ENCODE measurements around the gene TRIOBP. TPM values are rescaled to one million over a fixed set of nuclear protein-coding genes. Genes with fewer than 3 reads are reported as not detected.

TRIOBP gene
- total and polyA plus RNA-seq, 7 experiments from 2014 or later, result 6.7 to 43.0 (median 22.9) TPM

GRCh38 chr22:37819105-37819433 lies 122.2 kb downstream of the TRIOBP start:
- H3K27ac Mint-ChIP-seq, result no peak overlapping the region
- H3K4me3 Mint-ChIP-seq, result peak overlapping the region; percentile 40 to 74 (median 68)
- no peak overlapping the region for H3K27ac ChIP-seq (ENCODE audit: low read depth, low read length)
- peak overlapping the region; percentile 61 for H3K4me3 ChIP-seq (ENCODE audit: low read length)
- no peaks in the 10 kb centered on the region for H3K9me3 Mint-ChIP-seq
- H3K4me1 ChIP-seq (ENCODE audit: control insufficient read depth in 2 of 2, insufficient read depth in 2 of 2, low read length in 2 of 2), result peaks cover 10% of the 10 kb centered on the region in 2 donors
- no peaks in the 10 kb centered on the region for H3K36me3 ChIP-seq (ENCODE audit: control insufficient read depth in 2 of 3, insufficient read depth in 3 of 3, low read length in 3 of 3)
- H3K27me3 ChIP-seq (ENCODE audit: control insufficient read depth in 2 of 2, insufficient read depth in 2 of 2, low read length in 2 of 2), result no peaks in the 10 kb centered on the region
- peaks cover 0 to 16% (median 11%) of the 10 kb centered on the region in 7 donors for H3K4me1 Mint-ChIP-seq
- H3K36me3 Mint-ChIP-seq, result peaks cover 0 to 4% (median 0%) of the 10 kb centered on the region in 5 donors
- intact Hi-C loops (cut with micrococcal nuclease), result no loop called here
- H3K9me3 ChIP-seq (ENCODE audit: control insufficient read depth in 2 of 3, low read length in 3 of 3), result no peaks in the 10 kb centered on the region
- ATAC-seq, result no peak
- H3K27me3 Mint-ChIP-seq, result peaks cover 12 to 42% (median 27%) of the 10 kb centered on the region in 5 donors
- ChIA-PET POLR2A (interaction anchor here (0.5 to 1.5 kb wide), 5 partner anchors 13 to 182 kb away, joined by 3 to 6 read pairs (median 3); partner anchors contain the start of gene ANKRD54), CTCF (interaction anchor here (1.1 to 8.0 kb wide), 6 partner anchors 16 to 176 kb away, joined by 3 to 94 read pairs (median 8); no protein-coding TSS in a partner anchor)
- no peak for DNase-seq

- intact Hi-C loops (cut with micrococcal nuclease), result no loop called here
- H3K27me3 Mint-ChIP-seq, result peaks cover 12 to 46% (median 27%) of the 10 kb centered on the region in 5 donors
- no peak for ATAC-seq
- no peaks in the 10 kb centered on the region for H3K9me3 ChIP-seq (ENCODE audit: control insufficient read depth in 2 of 3, low read length in 3 of 3)
- no peak overlapping the region for H3K27ac ChIP-seq (ENCODE audit: low read depth, low read length)
- no peak overlapping the region for H3K4me3 ChIP-seq (ENCODE audit: low read length)
- peak overlapping the region in 1 of 9 donors; percentile 11 for H3K27ac Mint-ChIP-seq
- no peaks in the 10 kb centered on the region for H3K36me3 ChIP-seq (ENCODE audit: control insufficient read depth in 2 of 3, insufficient read depth in 3 of 3, low read length in 3 of 3)
- POLR2A ChIA-PET, result interaction anchor here (1.1 kb wide), 1 partner anchor 42 kb away, joined by 3 read pairs; no protein-coding TSS in a partner anchor
- peaks cover 0 to 16% (median 11%) of the 10 kb centered on the region in 7 donors for H3K4me1 Mint-ChIP-seq
- DNase-seq, result no peak
- CTCF ChIA-PET, result interaction anchor here (0.7 to 8.0 kb wide), 3 partner anchors 43 to 145 kb away, joined by 3 to 94 read pairs (median 9); no protein-coding TSS in a partner anchor
- H3K4me3 Mint-ChIP-seq, result peak overlapping the region in 2 of 10 donors; percentile 23 to 57
- no peaks in the 10 kb centered on the region for H3K9me3 Mint-ChIP-seq
- H3K27me3 ChIP-seq (ENCODE audit: control insufficient read depth in 2 of 2, insufficient read depth in 2 of 2, low read length in 2 of 2), result no peaks in the 10 kb centered on the region
- peaks cover 10% of the 10 kb centered on the region in 2 donors for H3K4me1 ChIP-seq (ENCODE audit: control insufficient read depth in 2 of 2, insufficient read depth in 2 of 2, low read length in 2 of 2)
- H3K36me3 Mint-ChIP-seq, result peaks cover 0 to 4% (median 0%) of the 10 kb centered on the region in 5 donors
Observed at GRCh38 chr22:37820350-37820749, 123.5 kb downstream of the TRIOBP start.

GRCh38 chr22:37822079-37822833 lies 125.4 kb downstream of the TRIOBP start:
- H3K4me1 ChIP-seq (ENCODE audit: control insufficient read depth in 2 of 2, insufficient read depth in 2 of 2, low read length in 2 of 2), result peaks cover 10% of the 10 kb centered on the region in 2 donors
- H3K27me3 ChIP-seq (ENCODE audit: control insufficient read depth in 2 of 2, insufficient read depth in 2 of 2, low read length in 2 of 2), result no peaks in the 10 kb centered on the region
- no peaks in the 10 kb centered on the region for H3K9me3 Mint-ChIP-seq
- intact Hi-C loops (cut with micrococcal nuclease), result no loop called here
- ChIA-PET POLR2A (interaction anchor here (0.6 kb wide), 1 partner anchor 15 kb away, joined by 3 read pairs; no protein-coding TSS in a partner anchor), CTCF (no interaction called here)
- DNase-seq, result no peak
- H3K27ac ChIP-seq (ENCODE audit: low read depth, low read length), result no peak overlapping the region
- H3K36me3 Mint-ChIP-seq, result peaks cover 0 to 5% (median 0%) of the 10 kb centered on the region in 5 donors
- peaks cover 12 to 46% (median 27%) of the 10 kb centered on the region in 5 donors for H3K27me3 Mint-ChIP-seq
- no peak overlapping the region for H3K27ac Mint-ChIP-seq
- H3K4me1 Mint-ChIP-seq, result peaks cover 0 to 17% (median 14%) of the 10 kb centered on the region in 7 donors
- no peaks in the 10 kb centered on the region for H3K36me3 ChIP-seq (ENCODE audit: control insufficient read depth in 2 of 3, insufficient read depth in 3 of 3, low read length in 3 of 3)
- H3K9me3 ChIP-seq (ENCODE audit: control insufficient read depth in 2 of 3, low read length in 3 of 3), result no peaks in the 10 kb centered on the region
- peak overlapping the region in 1 of 10 donors; percentile 42 for H3K4me3 Mint-ChIP-seq
- no peak for ATAC-seq
- no peak overlapping the region for H3K4me3 ChIP-seq (ENCODE audit: low read length)

- Mint-ChIP-seq H3K9me3 (no peaks in the 10 kb centered on the region), H3K27ac (no peak within 1 kb of the TSS), H3K4me3 (peak within 1 kb of the TSS in 3 of 10 donors; percentile 12 to 57 (median 41)), H3K36me3 (peaks cover 0 to 10% (median 0%) of the 10 kb centered on the region in 5 donors), H3K27me3 (peaks cover 10 to 46% (median 27%) of the 10 kb centered on the region in 5 donors), H3K4me1 (peaks cover 0 to 12% (median 6%) of the 10 kb centered on the region in 7 donors)
- H3K9me3 ChIP-seq (ENCODE audit: control insufficient read depth in 2 of 3, low read length in 3 of 3), result no peaks in the 10 kb centered on the region
- H3K4me3 ChIP-seq (ENCODE audit: low read length), result no peak within 1 kb of the TSS
- no peaks in the 10 kb centered on the region for H3K27me3 ChIP-seq (ENCODE audit: control insufficient read depth in 2 of 2, insufficient read depth in 2 of 2, low read length in 2 of 2)
- H3K4me1 ChIP-seq (ENCODE audit: control insufficient read depth in 2 of 2, insufficient read depth in 2 of 2, low read length in 2 of 2), result peaks cover 0 to 2% of the 10 kb centered on the region in 2 donors
- DNase-seq (no peak), ATAC-seq (no peak)
- POLR2A ChIA-PET, result interaction anchor here (0.5 to 0.6 kb wide), 2 partner anchors 24 to 65 kb away, joined by 3 to 5 read pairs; no protein-coding TSS in a partner anchor
- H3K36me3 ChIP-seq (ENCODE audit: control insufficient read depth in 2 of 3, insufficient read depth in 3 of 3, low read length in 3 of 3), result no peaks in the 10 kb centered on the region
- intact Hi-C loops (cut with micrococcal nuclease), result no loop called here
- H3K27ac ChIP-seq (ENCODE audit: low read depth, low read length), result no peak within 1 kb of the TSS
- CTCF ChIA-PET, result interaction anchor here (0.5 kb wide), 1 partner anchor 62 kb away, joined by 4 read pairs; no protein-coding TSS in a partner anchor
Observed at GRCh38 chr22:37823134-37823985, 126.5 kb downstream of the TRIOBP start, which contains the start of gene GALR3. Gene GALR3, plus strand, starts transcription at chr22:37823382. Its CDS starts 25 bp downstream, at chr22:37823407.

- Mint-ChIP-seq H3K4me3 (peak overlapping the region in 4 of 10 donors; percentile 33 to 74 (median 72)), H3K36me3 (peaks cover 0 to 15% (median 4%) of the 10 kb centered on the region in 5 donors), H3K27ac (no peak overlapping the region), H3K4me1 (peaks cover 0 to 5% (median 3%) of the 10 kb centered on the region in 7 donors), H3K27me3 (peaks cover 10 to 34% (median 24%) of the 10 kb centered on the region in 5 donors), H3K9me3 (no peaks in the 10 kb centered on the region)
- DNase-seq (peak in 1 of 9 donors; percentile 44), ATAC-seq (peak; percentile 55)
- Histone ChIP-seq H3K27ac (ENCODE audit: low read depth, low read length) (no peak overlapping the region), H3K9me3 (ENCODE audit: control insufficient read depth in 2 of 3, low read length in 3 of 3) (no peaks in the 10 kb centered on the region), H3K4me1 (ENCODE audit: control insufficient read depth in 2 of 2, insufficient read depth in 2 of 2, low read length in 2 of 2) (no peaks in the 10 kb centered on the region), H3K36me3 (ENCODE audit: control insufficient read depth in 2 of 3, insufficient read depth in 3 of 3, low read length in 3 of 3) (peaks cover 0 to 5% (median 0%) of the 10 kb centered on the region in 3 experiments), H3K4me3 (ENCODE audit: low read length) (no peak overlapping the region), H3K27me3 (ENCODE audit: control insufficient read depth in 2 of 2, insufficient read depth in 2 of 2, low read length in 2 of 2) (no peaks in the 10 kb centered on the region)
- POLR2A ChIA-PET, result no interaction called here
- CTCF ChIA-PET, result no interaction called here
- intact Hi-C loops (cut with micrococcal nuclease), result no loop called here
Observed at GRCh38 chr22:37824674-37825641, 128.1 kb downstream of the TRIOBP start.
